Measurements from ENCODE around the gene NCKAP5. TPM values are rescaled to one million over a fixed set of nuclear protein-coding genes. Genes with fewer than 3 reads are reported as not detected.

NCKAP5 gene
- total RNA-seq, 2 experiments from 2014 or later: not detected

GRCh38 chr2:133377599-133377998 lies 190.7 kb downstream of the NCKAP5 start:
- Mint-ChIP-seq H3K27ac (no peak overlapping the region), H3K36me3 (ENCODE audit: low read depth) (no peaks in the 10 kb centered on the region), H3K4me3 (no peak overlapping the region), H3K9me3 (peaks cover 3% of the 10 kb centered on the region), H3K27me3 (no peaks in the 10 kb centered on the region), H3K4me1 (ENCODE audit: low read depth) (no peaks in the 10 kb centered on the region)
- intact Hi-C loops (cut with micrococcal nuclease): no loop called here
- ChIA-PET POLR2A (no interaction called here), CTCF (no interaction called here)
- DNase-seq (no peak), ATAC-seq (no peak)
- TF ChIP-seq, protein P1, sequence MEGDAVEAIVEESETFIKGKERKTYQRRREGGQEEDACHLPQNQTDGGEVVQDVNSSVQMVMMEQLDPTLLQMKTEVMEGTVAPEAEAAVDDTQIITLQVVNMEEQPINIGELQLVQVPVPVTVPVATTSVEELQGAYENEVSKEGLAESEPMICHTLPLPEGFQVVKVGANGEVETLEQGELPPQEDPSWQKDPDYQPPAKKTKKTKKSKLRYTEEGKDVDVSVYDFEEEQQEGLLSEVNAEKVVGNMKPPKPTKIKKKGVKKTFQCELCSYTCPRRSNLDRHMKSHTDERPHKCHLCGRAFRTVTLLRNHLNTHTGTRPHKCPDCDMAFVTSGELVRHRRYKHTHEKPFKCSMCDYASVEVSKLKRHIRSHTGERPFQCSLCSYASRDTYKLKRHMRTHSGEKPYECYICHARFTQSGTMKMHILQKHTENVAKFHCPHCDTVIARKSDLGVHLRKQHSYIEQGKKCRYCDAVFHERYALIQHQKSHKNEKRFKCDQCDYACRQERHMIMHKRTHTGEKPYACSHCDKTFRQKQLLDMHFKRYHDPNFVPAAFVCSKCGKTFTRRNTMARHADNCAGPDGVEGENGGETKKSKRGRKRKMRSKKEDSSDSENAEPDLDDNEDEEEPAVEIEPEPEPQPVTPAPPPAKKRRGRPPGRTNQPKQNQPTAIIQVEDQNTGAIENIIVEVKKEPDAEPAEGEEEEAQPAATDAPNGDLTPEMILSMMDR (IDR thresholded peaks at IDR 0.05): no peak

GRCh38 chr2:133377021-133377481 lies 191.2 kb downstream of the NCKAP5 start:
- TF ChIP-seq, protein P1 (IDR thresholded peaks at IDR 0.05): no peak
- intact Hi-C loops (cut with micrococcal nuclease): no loop called here
- no peak overlapping the region for H3K27ac Mint-ChIP-seq
- CTCF ChIA-PET: no interaction called here
- no peaks in the 10 kb centered on the region for H3K4me1 Mint-ChIP-seq (ENCODE audit: low read depth)
- DNase-seq (no peak), ATAC-seq (no peak)
- H3K4me3 Mint-ChIP-seq: no peak overlapping the region
- H3K27me3 Mint-ChIP-seq: no peaks in the 10 kb centered on the region
- POLR2A ChIA-PET: no interaction called here
- H3K36me3 Mint-ChIP-seq (ENCODE audit: low read depth): no peaks in the 10 kb centered on the region
- H3K9me3 Mint-ChIP-seq: peaks cover 3% of the 10 kb centered on the region

GRCh38 chr2:133374781-133375180 lies 193.5 kb downstream of the NCKAP5 start:
- CTCF ChIA-PET: no interaction called here
- Mint-ChIP-seq H3K27me3 (no peaks in the 10 kb centered on the region), H3K27ac (no peak overlapping the region), H3K36me3 (ENCODE audit: low read depth) (no peaks in the 10 kb centered on the region), H3K9me3 (peaks cover 3% of the 10 kb centered on the region), H3K4me3 (no peak overlapping the region), H3K4me1 (ENCODE audit: low read depth) (no peaks in the 10 kb centered on the region)
- POLR2A ChIA-PET: no interaction called here
- intact Hi-C loops (cut with micrococcal nuclease): no loop called here
- DNase-seq: no peak
- TF ChIP-seq, protein P1 (IDR thresholded peaks at IDR 0.05): no peak
- no peak for ATAC-seq

- Mint-ChIP-seq H3K4me3 (no peak overlapping the region), H3K4me1 (ENCODE audit: low read depth) (no peaks in the 10 kb centered on the region), H3K27me3 (no peaks in the 10 kb centered on the region), H3K9me3 (peaks cover 3% of the 10 kb centered on the region), H3K27ac (no peak overlapping the region), H3K36me3 (ENCODE audit: low read depth) (no peaks in the 10 kb centered on the region)
- intact Hi-C loops (cut with micrococcal nuclease): no loop called here
- DNase-seq (no peak), ATAC-seq (no peak)
- TF ChIP-seq, protein P1 (IDR thresholded peaks at IDR 0.05): no peak
- ChIA-PET CTCF (no interaction called here), POLR2A (no interaction called here)
These were observed 197.0 kb downstream of the NCKAP5 start for GRCh38 chr2:133371286-133371685.

DNA sequence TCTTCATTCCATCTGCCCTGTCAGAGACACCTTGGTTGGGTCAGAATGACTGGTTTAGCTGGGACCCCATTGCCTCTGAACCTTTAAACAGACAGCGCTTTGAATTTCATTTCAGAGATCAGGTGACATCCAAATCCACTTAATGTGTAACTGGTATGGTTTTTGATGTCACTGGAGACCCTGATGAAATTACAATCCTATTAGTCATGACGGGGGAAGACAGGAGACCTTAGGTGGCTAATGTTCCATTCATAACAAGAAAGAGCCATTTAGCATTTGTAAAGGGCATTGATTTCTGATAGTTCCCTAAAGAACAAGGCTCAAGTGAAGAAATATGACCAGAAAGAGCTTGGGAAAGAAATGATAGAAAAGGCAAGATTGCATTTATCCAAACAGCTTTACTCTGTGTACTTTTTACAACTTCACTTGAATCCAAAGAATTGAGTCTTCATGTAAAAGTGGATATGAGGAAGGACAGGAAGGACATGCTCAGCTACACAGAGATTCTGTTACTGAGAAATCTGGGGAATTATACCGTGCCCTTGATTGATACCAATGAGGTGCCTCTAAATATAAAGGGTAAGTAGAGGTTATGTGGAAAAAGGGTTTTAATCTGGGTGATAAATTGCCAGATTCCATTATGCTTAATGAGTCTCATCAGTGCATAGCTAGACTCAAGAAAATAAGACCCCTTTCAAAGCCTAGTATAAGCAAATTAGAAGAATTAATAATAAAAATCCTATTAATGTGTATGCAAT lies 198.2 kb downstream of the NCKAP5 start:
- ChIA-PET POLR2A (no interaction called here), CTCF (no interaction called here)
- no peaks in the 10 kb centered on the region for H3K4me1 Mint-ChIP-seq (ENCODE audit: low read depth)
- intact Hi-C loops (cut with micrococcal nuclease): no loop called here
- no peaks in the 10 kb centered on the region for H3K27me3 Mint-ChIP-seq
- no peak overlapping the region for H3K27ac Mint-ChIP-seq
- no peak overlapping the region for H3K4me3 Mint-ChIP-seq
- DNase-seq (no peak), ATAC-seq (no peak)
- TF ChIP-seq, protein P1 (IDR thresholded peaks at IDR 0.05): no peak
- H3K36me3 Mint-ChIP-seq (ENCODE audit: low read depth): no peaks in the 10 kb centered on the region
- H3K9me3 Mint-ChIP-seq: peaks cover 3% of the 10 kb centered on the region
